HG03039 (cell line): ENCODE data around the gene PYCARD.
"Not testable (repeated sequence)": the region's sequence is repeated elsewhere in the genome, so short reads cannot be mapped to it uniquely, and the experiment has no call there.

Experiments
- ATAC-seq: cut with Tn5 transposase; IDR thresholded peaks from one replicate; pipeline ENCODE4 v1.9.1; 2021; ENCODE audit warnings: mild to moderate bottlenecking, moderate library complexity; ENCODE audit not compliant: unreplicated experiment

The PYCARD gene

DNA sequence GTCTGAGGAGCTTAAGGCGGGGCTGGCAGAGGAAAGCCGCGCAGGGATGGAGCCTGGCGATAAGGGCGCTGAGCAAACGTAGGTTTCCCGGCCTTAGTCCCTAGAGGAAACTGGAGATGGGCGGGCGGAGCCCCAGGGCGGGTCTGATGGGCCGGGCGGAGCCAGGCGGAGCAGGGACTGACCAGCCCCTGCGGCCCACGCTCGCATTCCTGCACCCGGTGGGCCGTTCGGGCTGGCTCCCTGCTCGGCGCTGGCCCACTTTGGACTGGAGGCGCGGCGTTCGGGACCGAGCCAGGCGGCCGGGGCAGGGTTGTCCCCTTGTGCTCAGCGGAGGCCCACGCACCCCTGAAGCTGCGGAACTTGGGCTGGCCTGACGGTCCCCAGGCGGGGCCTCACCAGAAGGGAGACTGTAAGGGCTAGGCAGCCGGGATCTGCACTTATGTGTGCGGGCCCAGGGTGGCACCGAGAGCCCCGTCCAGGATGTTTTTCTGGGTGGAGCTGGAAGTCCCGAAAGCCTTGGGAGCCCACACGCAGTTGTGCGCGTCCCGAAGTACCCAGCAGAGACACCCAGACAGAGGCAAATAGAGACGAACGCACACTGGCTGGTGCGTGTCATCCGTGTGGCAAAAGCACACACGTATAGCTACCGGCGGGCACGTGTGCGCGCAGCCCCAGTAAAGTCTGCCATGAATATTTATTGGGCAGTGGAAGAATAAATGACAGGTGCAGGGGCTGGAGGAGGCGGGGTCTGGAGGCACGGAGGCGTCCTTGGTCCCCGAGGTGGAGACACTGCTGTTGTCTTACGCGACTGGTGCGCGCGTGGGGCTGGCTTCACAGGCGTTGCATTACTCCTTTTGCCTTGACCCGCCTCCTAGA is 13.0 kb upstream of the PYCARD start:
- ATAC-seq, result no peak

GRCh38 chr16:31214708-31215286 is 12.2 kb upstream of the PYCARD start:
- no peak for ATAC-seq

DNA sequence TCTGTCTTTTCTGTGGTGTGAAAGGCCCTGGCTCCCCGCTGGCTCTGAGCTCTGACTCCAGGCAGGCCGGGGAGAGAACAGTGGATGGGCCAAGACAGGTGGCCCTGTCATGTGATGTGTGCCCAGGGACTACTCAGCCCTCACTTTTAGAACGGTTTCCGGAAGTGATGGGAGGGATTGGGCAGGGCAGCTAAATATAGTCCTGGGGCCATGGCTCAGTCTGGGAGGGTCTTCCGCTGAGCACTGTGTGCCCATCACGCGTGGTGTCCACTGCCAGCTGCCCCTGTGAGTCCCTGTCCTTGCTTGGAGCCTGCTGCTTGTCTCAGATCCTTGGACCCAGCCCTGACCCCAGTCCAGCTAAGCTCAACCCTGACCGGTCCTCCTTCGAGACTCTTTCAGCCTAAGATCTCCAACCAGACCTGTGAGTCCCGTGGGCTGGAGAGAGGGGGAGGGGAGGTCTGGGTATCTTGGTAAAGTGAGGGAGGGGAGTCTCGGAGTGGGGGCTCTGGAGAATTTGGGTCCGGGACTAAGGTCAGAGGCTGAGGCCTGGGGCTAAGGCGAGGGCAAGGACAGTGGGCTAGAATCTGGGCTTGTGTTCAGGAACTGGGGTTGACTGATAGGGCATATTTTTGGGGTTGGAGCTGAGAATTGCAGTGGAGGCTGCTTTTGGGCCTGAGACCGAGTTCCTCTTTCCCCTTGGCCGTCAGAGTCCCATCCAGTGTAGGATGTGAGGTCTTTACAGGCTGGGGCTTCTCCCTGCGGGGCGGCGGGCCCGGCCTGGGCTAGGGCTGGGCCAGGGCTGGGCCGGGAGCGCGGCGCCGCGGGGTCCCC is 11.5 kb upstream of the PYCARD start, which contains the start of gene TRIM72:
Gene TRIM72, plus strand, starts transcription at position 243 of the 831 bp plus-strand sequence. CDS start 620 bp downstream, outside the sequence.
- ATAC-seq, result no peak

- ATAC-seq, result no peak
Observed at GRCh38 chr16:31213342-31213741, 10.8 kb upstream of the PYCARD start.

GRCh38 chr16:31206776-31207175 is 4.2 kb upstream of the PYCARD start:
- ATAC-seq, result no peak

DNA sequence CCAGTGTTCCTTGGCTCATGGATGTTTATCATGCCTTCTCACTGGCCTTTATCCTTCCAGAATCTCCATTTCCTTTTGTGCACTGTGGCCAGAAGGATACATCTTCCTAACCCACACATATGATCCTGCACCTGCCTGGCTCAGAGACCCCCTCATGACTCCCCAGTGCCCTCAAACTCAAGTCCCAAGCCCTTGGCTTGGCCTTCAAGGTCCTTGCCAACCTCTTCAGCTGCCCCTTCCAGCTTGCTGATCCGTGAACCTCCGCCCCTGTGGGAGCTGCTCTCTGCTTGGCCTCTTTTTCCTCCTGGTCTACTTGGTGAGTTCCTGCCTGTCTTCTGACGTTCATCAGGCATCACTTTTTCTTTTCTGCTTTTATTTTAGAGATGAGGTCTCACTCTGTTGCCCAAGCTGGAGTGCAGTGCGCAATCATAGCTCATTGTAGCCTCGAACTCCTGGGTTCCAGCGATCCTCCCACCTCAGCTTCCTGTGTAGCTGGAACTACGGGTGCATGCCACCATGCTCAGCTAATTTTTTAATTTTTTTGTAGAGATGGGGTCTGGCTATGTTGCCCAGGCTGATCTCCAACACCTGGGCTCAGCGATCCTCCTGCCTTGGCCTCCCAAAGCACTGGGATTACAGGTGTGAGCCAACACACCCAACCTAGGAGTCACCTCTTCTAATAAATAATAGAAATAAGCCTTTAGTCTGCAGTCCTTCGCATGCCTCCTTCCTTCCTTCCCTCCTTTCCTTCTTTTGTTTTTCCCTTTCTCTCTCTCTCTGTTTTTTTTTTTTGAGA is 2.5 kb upstream of the PYCARD start:
- no peak for ATAC-seq

- no peak for ATAC-seq
Observed at GRCh38 chr16:31201582-31202413, 762 bp downstream of the PYCARD start.

DNA sequence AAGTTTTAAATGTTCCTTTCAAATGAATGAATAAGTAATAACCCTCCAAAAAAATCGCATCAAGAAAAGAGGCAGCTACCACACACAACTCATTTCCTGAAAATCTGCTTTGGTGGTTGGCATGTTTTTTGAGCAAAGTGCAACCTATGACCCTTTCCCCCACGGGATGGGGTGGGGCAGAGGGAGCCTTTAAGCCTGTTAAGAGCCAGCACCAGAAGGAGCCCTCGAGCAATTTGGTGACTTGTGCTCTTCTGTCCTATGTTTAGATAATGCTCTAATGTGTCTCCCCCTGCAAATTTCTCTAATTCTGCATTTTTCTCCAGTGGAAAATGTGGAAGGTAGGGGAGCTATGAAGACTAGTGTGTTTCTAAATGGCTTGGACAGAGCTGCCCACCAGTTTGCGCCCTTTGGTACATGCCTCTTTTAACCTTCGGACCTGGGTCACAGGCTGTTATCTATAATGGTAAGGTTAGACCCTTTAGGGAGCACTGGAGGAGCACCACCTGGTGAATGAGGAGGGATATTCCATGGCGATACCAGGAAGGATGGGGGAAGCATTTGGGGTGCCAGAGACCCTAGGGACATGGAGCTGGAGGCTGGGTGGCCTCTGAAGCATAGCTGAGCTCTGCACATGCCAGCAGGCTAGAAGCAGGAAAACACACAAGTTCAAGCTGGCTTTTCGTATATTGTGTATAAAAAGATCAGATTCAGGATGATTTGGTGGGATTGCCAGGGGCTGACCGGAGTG is 1.6 kb downstream of the PYCARD start:
- no peak for ATAC-seq

GRCh38 chr16:31200111-31200510 is 2.4 kb downstream of the PYCARD start:
- not testable (repeated sequence) for ATAC-seq

DNA sequence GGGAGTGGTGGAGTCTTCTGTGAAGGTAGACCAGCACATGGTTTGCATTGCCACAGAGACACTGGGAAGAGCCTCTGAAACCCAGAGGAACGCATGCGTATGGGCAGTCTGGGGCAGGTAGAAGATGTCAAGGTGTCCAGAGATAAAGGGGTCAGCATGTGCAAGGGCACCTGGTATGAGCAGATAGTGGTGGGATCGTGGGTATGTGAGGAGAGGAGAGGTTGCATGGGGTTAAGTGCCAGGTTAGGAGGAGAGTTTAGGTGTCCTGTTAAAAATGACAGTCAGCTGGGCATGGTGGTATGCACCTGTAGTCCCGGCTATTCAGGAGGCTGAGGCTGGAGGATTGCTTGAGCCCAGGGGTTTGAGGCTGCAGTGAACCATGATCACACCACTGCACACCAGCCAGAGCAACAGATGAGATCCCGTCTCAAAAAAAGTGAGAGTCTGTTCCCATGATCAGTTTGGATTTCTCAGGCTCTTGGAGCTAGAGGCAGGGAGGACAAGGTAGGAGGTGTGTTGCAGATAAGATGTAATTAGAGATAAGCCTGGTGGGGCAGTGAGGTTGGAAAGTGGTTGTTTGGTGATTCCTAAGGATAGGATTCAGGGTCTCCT is 3.0 kb downstream of the PYCARD start:
- ATAC-seq, result no peak

- no peak for ATAC-seq
Observed at GRCh38 chr16:31198207-31198882, 4.2 kb downstream of the PYCARD start.

DNA sequence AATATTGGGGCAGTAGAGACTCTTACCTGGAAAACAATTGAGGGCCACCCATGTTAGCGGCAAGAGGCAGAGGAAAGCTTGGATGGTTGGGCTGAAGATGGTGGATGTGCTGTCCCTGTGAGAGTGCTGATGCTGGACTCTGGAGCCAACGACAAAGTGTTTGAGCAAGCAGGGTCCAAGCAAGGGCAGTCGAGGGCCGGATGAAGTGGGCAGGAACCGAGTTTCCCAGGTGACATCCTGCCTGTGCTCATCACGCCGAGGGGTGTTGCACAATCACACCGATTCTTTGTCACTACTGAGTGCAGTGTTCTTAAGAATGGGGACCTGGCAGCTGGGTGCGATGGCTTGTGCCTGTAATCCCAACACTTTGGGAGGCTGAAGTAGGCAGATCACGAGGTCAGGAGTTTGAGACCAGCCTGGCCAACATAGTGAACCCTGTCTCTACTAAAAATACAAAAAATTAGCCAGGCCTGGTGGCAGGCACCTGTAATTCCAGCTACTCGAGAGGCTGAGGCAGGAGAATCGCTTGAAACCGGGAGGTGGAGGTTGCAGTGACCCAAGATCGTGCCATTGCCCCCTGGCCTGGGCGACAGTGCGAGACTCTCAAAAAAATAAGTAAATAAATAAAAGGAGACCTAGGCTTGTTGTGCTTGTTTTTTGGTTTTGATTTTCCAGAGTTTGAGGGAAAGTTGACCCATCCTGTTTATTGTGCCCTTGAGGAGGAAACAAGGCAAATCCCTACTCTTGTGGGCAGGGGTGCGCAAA is 6.1 kb downstream of the PYCARD start:
- no peak for ATAC-seq

- not testable (repeated sequence) for ATAC-seq
Observed at GRCh38 chr16:31195861-31196260, 6.7 kb downstream of the PYCARD start.

- ATAC-seq, result no peak
Observed at GRCh38 chr16:31194898-31195297, 7.7 kb downstream of the PYCARD start.

- no peak for ATAC-seq
Observed at GRCh38 chr16:31193874-31194273, 8.7 kb downstream of the PYCARD start.

GRCh38 chr16:31192856-31193642 is 9.5 kb downstream of the PYCARD start:
- ATAC-seq, result no peak
